GM19193 (cell line): Measurements from ENCODE around the gene EPB41L4B.

Experiments
- POLR2A ChIP-seq: IDR thresholded peaks from 4 replicates; pipeline ENCODE4 v1.6.1; 2011; ENCODE audit not compliant: insufficient read depth, insufficient read length; ENCODE audit errors: extremely low read depth

EPB41L4B gene

DNA sequence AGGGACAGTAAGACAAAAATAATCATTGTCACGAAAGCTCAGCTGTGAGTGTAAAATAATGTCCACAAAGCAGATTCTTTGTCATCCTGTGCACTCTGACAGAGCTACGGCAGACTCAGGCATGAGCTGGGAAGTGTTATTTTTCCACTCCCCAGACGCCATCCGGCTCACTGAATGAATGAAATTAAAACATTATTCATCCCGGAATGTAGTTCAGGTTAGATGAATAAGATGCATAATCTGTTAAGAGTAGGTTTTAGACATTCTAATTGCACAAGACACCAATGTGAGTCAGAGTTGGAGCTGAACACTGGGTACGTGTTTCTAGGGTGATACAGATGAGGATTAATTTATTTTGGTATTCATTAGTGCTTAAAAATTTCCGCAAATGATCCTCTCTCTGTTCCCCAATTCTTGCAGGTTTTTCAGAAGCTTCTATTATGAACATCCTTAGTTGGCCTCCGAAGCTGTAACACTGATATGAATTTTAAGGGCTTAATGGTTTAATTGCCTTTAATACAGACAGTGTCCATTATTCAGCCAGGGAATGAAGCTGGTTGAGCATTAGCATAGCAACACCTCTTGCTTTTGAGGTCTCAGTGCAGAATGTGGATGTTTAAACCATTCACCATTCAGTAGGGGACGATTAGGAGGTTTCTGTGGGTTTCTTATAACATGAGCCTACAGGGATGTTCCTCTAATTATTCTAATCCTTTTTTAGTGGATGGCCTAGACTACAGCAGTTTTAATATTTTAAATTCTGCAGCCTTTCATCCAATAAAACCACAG lies 88.2 kb downstream of the EPB41L4B start:
- TF ChIP-seq POLR2A = no peak

DNA sequence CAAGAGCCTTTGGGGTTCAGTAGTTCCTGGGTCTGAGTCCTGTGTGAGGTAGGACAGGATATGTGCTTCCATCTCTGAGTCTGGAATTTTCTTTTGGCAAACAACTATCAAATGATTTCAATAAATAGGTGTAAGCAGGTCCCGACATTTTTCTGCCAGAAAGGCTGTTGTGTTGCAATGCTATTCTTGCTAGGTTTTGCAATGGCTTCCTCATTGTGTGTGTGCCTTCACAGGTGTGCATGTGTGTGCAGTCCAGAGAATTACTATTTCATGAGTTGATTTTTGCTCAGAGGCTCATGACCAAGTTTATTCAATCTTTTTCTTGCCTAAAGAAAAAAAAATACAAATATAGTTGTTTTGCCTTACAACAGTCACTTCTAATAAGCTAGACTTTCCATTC lies 89.3 kb downstream of the EPB41L4B start:
- no peak for TF ChIP-seq POLR2A

DNA sequence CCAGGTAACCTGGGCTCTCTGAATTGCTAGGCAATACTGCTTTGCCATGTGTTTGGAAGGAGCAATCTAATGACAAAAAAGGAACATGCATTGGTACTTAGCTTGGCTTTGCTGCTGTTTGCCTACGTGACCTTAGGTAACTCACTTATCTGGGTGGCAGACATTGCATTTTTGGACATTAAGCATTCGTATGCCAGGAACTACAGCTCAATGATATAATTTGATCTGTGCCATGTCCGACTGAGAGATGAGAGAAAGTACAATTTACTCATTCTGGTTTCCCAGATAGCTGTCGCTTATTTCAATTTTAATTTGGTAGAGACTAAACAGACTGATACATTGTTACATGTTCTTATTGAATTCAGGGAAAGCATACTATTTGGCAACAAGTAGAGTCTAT lies 90.6 kb downstream of the EPB41L4B start:
- no peak for TF ChIP-seq POLR2A

DNA sequence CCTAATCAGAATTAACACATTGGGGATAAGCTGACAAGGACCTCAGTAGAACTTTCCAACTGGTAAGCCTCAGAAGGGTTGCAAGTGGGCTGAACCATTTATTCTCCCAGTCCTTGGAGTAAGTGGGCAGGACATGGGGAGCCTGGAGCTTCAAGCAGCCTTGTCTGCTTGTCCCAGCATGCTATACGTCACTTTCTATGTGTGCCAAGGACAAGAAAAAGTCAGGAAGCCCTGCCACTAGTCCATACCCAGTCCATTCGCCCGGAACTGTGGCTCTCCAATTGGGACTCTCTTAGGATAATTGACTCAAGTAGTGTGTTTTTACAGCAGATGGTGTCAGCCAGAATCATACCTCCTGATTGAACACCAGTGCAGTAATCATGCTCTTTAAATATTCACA lies 91.2 kb downstream of the EPB41L4B start:
- TF ChIP-seq POLR2A = no peak

DNA sequence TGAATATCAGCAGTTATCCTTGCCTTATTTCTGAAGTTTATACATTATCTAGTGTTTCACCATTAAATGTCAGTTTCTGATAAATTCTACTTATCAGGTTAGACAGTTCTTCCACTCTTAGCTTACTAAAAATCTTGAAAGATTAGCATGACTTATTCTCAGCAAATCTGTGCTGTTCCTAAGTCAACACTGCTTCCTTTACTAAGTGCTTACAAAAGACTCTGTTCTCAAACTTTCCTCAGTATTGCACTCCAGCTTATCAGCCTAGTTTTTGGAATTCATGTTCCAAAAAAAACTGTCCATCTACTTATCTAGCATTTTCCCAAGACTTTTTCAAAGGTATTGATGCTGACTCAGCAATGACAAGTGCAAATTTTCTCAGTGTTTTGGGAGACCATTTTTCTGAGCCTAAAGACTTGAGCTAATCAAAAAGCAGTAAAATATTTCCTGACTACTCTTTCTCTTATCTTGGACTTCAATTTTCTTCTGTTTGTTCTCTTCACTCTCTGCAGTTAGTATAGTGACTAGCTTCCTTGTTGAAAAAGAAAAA lies 92.7 kb downstream of the EPB41L4B start:
- TF ChIP-seq POLR2A = no peak

DNA sequence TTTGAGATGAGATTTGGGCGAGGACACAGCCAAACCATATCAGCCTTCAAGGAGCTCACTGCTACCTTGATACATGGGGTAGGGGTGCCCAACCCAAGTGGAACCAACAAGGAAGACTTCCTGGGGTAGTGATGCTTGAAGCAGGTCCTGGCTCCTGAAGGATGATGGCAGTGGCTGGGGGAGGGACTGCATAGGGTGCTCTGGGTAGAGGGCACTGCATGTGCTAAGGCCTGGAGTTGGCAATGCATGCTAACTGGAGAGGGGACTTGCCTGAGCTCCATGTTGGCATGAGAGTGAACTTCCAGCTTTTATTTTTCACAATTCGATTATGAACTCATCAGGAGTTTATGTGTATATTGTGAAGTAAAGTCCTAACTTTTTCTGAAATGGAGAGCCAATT lies 95.2 kb downstream of the EPB41L4B start:
- TF ChIP-seq POLR2A = no peak

DNA sequence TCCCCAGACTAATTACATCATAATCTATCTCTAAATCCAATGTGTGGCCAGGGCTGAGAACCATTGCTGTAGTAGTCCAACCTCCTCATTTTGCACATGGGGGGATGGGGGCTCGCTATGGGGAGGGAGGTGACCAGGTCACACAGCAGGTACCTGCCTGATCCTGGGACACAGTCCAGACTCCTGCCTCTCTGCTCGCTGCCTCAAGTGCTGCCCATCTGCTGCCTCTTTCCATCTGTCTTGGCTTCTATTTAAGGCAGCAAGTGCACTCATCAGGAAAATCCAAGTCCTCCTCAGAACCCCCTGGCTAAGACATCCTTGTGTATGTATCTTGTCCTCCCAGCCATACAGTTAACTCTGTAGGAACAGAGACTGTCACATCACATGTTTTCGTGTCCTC lies 96.1 kb downstream of the EPB41L4B start:
- no peak for TF ChIP-seq POLR2A

DNA sequence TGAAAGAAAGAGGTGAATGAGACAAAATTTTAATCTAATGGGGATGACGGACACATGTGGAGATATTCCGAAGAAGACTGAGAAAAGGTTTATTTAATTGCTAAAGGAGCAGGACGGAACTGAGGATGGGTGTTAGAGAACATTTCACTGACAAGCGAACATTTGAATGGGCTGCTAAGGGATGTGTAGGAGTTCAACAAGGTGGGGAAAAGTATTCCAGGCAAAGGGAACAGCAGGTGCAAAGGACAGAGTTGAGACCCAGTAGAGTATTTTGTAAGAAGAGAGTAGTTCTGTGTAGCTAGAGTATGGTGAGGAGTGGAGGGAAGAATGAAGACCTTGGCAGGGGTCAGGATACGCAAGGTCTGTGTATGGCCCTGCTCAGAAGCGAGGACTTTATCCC lies 106.4 kb downstream of the EPB41L4B start:
- no peak for TF ChIP-seq POLR2A

DNA sequence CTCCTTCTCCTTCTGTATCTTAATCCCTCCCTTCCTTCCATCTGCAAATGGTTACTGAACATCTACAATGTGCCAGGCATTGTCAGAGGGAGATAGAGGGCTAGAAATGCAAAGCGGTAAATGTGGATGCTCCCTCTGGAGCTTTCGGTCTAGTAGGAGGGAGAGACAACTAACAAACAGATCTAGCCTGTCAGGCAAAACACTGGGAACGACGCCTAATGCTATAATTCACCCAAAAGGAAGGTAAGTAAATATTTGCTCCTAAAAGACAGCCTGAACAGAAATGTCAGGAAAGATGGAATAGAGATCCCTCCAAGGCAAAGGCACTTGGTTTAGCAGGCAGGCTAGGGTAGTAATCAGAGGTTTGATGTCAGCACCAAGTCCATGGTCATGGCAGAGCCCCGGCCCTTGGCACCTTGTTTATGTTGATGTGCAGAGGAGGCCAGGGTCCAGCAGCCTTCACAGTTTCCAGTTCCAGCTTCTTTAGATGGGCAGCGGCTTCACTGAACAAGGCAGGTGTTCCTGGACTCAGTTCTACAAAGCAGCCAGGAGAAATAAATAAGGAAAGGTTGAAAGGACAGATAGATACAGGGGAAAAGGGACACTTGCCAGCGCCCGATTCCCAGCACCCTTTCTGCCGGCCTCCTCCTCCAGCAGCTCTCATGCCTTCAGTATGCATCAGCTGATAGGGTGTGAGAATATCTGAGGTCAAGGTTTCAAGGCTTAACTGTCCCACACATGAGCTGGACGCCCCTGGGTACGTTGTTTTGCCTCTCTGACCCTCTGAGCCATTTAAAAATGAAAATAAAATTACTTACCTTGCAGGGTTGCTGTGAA lies 107.4 kb downstream of the EPB41L4B start:
- TF ChIP-seq POLR2A = no peak

DNA sequence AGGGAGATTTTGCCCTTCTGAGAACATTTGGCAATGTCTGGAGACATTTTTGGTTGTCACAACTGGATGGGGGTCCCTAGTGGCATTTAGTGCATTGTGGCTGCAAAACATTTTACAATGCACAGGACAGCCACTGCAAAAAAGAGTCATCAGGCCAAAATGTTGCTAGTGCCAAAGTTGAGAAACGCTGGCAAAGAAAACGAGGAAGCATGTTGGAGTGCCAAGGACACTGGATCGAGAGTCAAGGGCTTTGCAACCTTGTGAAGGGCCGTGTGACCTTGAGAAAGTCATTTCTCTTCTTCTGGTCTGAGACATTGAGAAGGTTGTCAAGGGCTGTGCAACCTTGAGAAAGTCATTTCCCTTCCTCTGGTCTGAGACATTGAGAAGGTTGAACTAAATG lies 108.1 kb downstream of the EPB41L4B start:
- no peak for TF ChIP-seq POLR2A

DNA sequence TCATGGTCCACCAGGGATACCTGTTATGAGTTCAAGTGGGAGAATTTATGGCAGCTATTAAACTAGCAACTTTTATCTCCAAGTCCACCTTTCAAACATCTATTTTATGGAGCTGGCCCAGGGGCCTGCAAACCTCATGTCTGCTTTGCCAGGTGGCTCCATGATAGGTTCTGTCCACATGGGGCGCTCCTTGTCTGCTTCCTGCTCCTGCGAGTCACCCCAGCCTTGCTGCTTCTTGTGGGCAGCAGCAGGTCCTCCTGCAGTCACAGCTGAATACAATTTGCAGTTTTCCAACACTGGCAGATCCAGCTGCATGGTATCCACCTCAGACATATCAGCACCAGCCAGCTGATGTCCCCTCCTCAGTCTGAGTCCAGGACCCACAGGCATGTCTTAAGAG lies 114.2 kb downstream of the EPB41L4B start:
- no peak for TF ChIP-seq POLR2A

DNA sequence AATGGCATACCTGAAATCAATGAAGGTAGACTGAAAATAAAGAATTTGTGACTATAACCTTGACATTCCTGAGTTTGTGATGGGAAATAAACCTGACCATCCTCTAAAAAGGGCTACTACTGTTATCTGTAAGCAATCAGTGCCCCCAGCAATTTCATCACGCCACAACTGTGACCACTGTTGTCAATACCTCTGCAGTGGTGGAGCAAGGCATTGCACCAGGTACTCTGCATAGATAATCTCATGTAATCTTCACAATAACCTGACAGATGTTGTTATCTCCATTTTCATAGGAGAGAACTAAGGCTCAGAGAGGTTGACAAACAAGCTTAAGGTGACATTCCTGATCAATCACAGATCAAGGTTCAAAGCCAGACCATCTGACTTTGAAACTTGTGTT lies 115.3 kb downstream of the EPB41L4B start:
- TF ChIP-seq POLR2A = no peak

DNA sequence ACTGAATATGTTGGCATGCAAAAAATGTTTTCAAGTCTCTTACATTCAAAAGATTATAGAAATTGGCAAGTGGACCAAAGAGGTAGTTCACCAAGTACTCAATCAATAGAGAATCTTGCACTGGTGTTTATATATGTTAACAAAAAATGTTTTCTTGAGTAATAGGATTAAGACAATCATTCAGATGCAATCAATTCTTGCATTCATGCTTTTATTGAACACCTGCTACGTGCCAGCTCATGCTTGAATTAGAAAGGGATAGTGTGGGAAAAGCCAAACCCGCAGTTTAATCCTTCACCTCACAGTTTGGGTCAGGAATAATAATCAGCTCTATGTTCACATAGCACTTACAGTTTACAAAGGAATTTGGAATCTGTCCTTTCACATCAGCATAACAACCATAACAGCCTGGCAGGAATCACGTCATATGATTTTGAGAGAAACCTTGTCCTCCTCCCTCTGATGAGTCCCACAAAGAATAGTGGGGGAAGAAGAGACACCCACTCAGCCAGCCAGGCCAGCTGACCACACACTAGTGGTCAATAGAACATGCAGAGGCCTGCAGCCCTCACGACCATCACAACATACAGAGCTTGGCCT lies 117.0 kb downstream of the EPB41L4B start:
- no peak for TF ChIP-seq POLR2A

DNA sequence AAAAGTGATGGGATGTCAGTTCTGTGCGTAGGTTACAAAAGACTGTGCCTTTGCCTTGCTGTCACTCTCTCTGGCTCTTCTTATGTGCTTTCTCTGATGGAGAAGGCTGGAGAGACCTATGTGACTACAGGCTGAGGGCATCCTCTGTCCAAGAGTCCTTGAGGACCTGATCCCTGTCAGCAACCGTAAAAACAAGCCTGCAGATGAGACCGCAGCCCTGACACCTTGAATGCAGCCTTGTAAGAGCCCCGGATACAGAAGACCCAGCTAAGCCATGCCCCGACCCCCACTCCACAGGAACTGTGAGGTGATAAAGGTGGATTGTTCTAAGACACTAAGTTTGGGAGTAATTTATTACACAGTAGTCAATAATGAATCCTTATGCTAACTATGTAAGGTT lies 121.2 kb downstream of the EPB41L4B start:
- no peak for TF ChIP-seq POLR2A

DNA sequence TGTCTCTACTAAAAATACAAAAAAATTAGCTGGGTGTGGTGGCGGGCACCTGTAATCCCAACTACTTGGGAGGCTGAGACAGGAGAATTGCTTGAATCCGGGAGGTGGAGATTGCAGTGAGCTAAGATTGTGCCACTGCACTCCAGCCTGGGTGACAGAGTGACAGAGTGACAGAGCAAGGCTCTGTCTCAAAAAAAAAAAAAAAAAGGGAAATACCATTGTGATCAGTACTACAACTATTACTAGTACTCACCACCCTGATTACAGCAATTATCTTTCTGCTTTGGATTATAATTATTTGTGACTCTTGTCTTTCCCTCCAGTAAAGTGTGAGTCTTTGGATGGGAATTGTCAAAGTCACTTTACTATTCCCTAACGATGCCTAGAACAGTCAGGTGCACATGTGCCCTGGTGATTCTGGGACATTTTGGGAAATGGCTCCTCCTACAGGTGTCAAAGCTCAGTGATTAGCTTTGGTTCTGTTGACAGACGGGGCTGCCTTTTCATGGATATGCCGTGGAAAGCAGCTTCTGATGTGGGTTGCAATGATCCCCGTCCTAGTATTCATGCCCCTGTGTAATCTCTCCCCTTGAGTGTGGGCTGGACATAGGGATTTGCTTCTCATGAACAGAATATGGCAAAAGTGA lies 122.0 kb downstream of the EPB41L4B start:
- TF ChIP-seq POLR2A = no peak
